Measurements from ENCODE around the gene HCK.

HCK gene

GRCh38 chr20:32128167-32128566 lies 76.1 kb downstream of the HCK start:
- DNase-seq (ENCODE audit: low spot score) = no peak

DNA sequence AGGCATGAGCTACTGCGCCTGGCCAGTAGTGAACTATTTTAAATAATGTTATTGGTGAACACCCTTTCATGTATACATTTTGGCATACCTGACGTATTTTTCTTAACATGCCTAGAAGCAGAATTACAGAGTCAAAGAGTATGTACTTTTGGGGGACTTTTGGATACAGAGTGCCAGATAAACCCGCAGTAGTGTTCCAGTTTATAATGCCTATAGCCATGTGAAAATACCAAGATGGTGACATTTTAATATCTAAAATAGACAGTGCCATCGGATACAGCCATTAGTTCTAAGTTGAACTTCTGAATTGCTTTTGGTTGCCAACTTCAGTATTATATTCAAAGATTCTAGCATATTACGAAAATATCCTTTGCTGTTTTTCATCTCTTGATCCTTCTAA lies 77.8 kb downstream of the HCK start:
- DNase-seq (ENCODE audit: low spot score) = no peak

DNA sequence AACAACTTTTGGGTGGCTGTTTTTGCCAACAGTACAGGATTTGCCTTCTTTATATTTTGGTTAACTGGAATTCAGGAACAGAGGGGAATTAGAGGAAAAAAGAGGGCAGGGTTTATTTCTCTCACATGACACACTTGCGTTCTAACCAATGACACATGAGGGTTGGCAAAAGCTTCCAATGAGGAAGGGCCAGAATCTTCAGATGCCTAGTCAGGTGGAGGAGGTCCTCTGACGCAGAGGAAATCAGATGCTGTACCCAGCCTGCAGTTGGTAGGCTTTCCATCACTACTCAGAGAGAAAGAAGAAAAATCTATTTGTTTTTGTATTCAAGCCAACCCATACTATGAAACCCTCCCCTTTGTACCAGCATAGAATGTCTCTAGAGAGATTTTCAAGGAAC lies 78.3 kb downstream of the HCK start:
- no peak for DNase-seq (ENCODE audit: low spot score)

GRCh38 chr20:32130965-32131364 lies 78.9 kb downstream of the HCK start:
- no peak for DNase-seq (ENCODE audit: low spot score)

DNA sequence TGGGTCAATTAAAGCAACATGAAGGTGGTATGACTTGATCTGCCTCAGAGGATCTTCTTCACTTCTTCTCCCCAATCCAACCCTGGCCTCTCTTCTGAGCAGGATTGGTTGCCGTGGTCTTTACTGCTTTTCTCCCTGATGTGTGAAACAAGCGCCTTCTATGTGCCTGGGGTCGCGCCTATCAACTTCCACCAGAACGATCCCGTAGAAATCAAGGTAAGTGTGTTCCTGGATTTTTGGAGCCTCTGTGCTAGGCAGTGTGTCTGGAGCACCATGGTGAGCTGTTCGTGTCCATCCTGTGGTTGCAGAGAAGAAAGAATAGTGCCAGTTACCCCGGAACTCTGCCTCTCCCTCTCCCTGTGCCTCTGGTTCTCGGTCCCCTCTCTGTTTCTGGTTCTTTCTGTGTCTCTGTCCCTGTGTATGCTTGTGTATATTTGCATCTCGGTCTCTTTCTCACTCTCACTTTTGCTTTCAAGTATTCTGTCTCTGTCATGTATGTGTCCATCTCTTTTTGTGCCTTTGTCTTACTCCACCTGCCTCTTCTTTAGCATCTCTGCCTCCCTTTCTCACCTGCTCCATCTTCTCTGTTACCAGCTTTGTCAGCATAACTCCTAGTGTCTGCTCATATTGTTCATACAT lies 81.0 kb downstream of the HCK start:
- no peak for DNase-seq (ENCODE audit: low spot score)

GRCh38 chr20:32134026-32134425 lies 82.0 kb downstream of the HCK start:
- no peak for DNase-seq (ENCODE audit: low spot score)

DNA sequence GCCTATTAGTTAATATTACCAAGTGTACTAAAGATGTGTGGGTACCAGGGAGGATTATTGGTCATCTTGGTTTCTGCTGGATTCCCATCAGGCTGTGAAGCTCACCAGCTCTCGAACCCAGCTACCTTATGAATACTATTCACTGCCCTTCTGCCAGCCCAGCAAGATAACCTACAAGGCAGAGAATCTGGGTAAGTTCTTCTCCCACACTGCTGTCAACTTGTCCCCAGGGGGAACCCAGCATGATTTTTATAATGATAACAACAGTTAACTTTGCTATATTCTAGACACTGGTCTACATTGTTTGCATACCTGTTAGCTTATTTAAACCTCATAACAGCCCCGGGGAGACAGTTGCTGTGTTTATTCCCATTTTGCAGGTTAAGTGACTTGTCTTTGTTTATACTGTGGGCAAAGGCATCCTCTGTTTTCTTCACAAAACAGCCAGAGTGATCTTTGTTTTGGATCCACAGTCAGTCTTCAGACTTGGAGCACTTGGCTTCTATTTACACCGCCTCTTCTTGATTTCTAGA lies 84.0 kb downstream of the HCK start:
- no peak for DNase-seq (ENCODE audit: low spot score)

GRCh38 chr20:32138921-32139320 lies 86.9 kb downstream of the HCK start:
- no peak for DNase-seq (ENCODE audit: low spot score)

- no peak for DNase-seq (ENCODE audit: low spot score)
These were observed 87.9 kb downstream of the HCK start for GRCh38 chr20:32139947-32140346.

DNA sequence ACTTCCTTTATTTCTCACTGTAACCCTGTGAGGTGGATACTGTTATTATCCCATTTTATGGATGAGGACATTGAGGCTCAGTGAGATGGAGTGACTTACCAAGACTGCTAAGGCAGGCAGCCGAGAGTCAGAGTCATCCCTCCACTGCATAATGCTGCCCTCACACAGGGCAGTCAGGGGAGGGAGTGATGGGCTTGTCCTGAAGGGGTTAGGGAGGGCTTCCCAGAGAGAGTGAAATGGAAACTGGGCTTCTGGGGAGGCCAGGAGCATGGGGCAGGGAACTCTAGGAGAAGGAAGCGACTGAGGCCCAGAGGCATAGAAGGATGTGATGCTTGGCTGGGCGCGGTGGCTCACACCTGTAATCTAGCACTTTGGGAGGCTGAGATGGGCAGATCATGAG lies 88.6 kb downstream of the HCK start:
- no peak for DNase-seq (ENCODE audit: low spot score)

- DNase-seq (ENCODE audit: low spot score) = no peak
These were observed 89.5 kb downstream of the HCK start for GRCh38 chr20:32141465-32141980.

GRCh38 chr20:32142088-32142487 lies 90.0 kb downstream of the HCK start:
- DNase-seq (ENCODE audit: low spot score) = no peak

DNA sequence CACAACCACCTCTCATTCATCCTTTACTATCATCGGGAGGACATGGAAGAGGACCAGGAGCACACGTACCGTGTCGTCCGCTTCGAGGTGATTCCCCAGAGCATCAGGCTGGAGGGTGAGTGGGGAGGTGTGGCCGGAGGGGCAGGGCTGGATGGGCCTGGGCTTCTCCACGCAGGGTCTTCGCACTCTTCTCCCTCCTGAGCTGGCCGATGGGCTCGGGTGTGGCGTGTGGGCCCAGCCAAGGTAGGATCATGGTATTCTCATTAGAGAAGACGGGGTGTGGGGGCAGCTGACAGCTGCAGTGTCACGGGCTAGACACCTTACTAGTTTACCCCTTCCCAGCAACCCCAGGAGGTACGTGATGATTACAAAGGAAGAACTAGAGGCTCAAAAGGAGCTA lies 90.9 kb downstream of the HCK start:
- DNase-seq (ENCODE audit: low spot score) = no peak

DNA sequence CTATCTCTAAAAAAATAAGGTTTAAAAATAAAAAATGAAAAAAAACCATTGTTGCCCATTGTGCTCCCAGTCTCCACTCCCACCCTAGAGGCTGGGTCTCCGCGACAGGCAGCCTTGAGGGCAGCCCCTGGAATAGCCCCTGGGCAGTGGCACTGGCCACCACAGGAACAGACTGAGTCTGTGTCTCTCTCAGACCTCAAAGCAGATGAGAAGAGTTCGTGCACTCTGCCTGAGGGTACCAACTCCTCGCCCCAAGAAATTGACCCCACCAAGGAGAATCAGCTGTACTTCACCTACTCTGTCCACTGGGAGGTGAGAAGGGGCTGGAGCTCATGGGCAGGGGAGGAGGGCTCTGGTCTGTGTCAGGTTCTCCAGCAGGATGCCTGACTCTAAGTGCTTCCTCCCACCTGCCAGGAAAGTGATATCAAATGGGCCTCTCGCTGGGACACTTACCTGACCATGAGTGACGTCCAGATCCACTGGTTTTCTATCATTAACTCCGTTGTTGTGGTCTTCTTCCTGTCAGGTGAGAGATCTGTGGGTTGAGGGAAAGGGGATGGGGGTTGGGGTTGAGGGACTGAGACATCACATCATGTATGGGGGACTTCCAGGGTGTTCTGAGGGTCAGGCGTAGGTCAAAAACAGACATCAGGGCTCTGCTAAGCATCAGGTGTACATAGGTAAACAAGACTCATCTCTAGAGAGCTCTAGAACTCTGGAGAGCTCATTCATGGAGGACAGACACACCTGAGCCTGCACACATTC lies 93.0 kb downstream of the HCK start:
- DNase-seq (ENCODE audit: low spot score) = no peak

DNA sequence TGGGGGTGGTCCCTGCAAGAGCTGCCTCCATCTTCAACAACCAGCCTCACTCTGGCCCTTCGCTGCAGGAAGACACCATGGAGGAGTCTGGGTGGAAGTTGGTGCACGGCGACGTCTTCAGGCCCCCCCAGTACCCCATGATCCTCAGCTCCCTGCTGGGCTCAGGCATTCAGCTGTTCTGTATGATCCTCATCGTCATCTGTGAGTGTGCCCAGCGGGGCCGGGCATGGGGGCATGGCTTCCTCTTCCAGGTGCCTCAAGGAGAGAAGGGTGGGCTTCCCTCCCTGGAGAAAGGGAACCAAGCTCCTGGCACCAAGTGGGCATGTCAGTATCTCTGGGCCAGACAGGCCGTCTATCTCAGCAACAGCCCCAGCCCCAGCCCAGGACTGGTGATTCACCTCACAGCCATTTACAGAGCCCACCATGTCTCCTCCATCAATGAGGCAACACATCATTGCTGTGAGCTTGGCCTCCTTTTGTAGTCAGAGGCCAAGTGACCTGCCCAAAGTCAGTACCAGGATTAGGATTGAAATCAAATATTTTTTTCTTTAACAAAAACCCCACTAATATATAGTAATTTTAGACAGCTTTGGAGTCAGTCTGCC lies 97.6 kb downstream of the HCK start:
- DNase-seq (ENCODE audit: low spot score) = no peak

- no peak for DNase-seq (ENCODE audit: low spot score)
These were observed 98.3 kb downstream of the HCK start for GRCh38 chr20:32150291-32150848.

Measured in putamen (tissue), 1 donor.